Fibroblast of lung (primary cell): Measurements from ENCODE around the gene SLC6A11.

Experiments used
- EZH2 ChIP-seq: IDR thresholded peaks from 2 replicates; pipeline ENCODE4 v1.5.1; 2012; ENCODE audit warnings: low read length, control low read depth, mild to moderate bottlenecking; ENCODE audit errors: missing control alignments
- TF ChIP-seq, protein P1 (sequence below), 2 donors: IDR thresholded peaks in 1 of 2; conservative IDR thresholded peaks in 1 of 2; 1 replicate in 1 of 2; 2 replicates in 1 of 2; pipeline ENCODE4 v1.5.1; 2011 to 2012; ENCODE audit warnings: low read length in 2 of 2, control low read depth in 1 of 2, inconsistent platforms in 1 of 2, low read depth in 1 of 2, mild to moderate bottlenecking in 1 of 2

- TF ChIP-seq, protein P1, sequence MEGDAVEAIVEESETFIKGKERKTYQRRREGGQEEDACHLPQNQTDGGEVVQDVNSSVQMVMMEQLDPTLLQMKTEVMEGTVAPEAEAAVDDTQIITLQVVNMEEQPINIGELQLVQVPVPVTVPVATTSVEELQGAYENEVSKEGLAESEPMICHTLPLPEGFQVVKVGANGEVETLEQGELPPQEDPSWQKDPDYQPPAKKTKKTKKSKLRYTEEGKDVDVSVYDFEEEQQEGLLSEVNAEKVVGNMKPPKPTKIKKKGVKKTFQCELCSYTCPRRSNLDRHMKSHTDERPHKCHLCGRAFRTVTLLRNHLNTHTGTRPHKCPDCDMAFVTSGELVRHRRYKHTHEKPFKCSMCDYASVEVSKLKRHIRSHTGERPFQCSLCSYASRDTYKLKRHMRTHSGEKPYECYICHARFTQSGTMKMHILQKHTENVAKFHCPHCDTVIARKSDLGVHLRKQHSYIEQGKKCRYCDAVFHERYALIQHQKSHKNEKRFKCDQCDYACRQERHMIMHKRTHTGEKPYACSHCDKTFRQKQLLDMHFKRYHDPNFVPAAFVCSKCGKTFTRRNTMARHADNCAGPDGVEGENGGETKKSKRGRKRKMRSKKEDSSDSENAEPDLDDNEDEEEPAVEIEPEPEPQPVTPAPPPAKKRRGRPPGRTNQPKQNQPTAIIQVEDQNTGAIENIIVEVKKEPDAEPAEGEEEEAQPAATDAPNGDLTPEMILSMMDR (conservative IDR thresholded peaks at IDR 0.05 in 1 of 2, IDR thresholded peaks at IDR 0.05 in 1 of 2; ENCODE audit: low read depth in 1 of 2, low read length in 2 of 2) = no peak
- no peak for TF ChIP-seq EZH2
These were observed 136.5 kb downstream of the SLC6A11 start for GRCh38 chr3:10952525-10952924.
